PC-9 (cell line): ENCODE data around the gene VN1R5. TPM values are rescaled to one million over a fixed set of nuclear protein-coding genes. Genes with fewer than 3 reads are reported as not detected.
A peak's percentile ranks its signal among the peaks of the same experiment; 100 is the strongest.
"Not testable (repeated sequence)": the region's sequence is repeated elsewhere in the genome, so short reads cannot be mapped to it uniquely, and the experiment has no call there.

Source experiments
- BruUV-seq: library from RNA; stranded (reverse); fragments of 400-500 nt; replicated peaks from 2 replicates; lab custom pipeline; 2021; lab: Mats Ljungman, UMichigan
- CTCF ChIA-PET: fragments of 300-600 bp; sonication (Branson Sonifier 250); formaldehyde crosslinking; loops from one replicate; lab custom pipeline; 2022; ENCODE audit warnings: antibody characterized with exemption; lab: Charles Lee
- POLR2A ChIA-PET: fragments of 300-600 bp; sonication (Branson Sonifier 250); formaldehyde crosslinking; loops from one replicate; lab custom pipeline; 2022; ENCODE audit warnings: antibody characterized with exemption; ENCODE audit not compliant: unreplicated experiment; lab: Charles Lee
- DNase-seq, 2 experiments: peaks; one replicate each; pipeline versions ENCODE4 v3.0.0 to v3.0.0-alpha.2; 2015 to 2022; ENCODE audit warnings: mixed read lengths in 1 of 2
- H2AFZ ChIP-seq: fragments of 200-600 bp; sonication (generic); 2 replicates; pipeline ENCODE4 v1.8.1; 2017; ENCODE audit warnings: antibody characterized with exemption
- H3F3A ChIP-seq: fragments of 200-600 bp; sonication (generic); 2 replicates; pipeline ENCODE4 v1.8.1; 2017; ENCODE audit warnings: antibody characterized with exemption, mild to moderate bottlenecking, low read depth; ENCODE audit not compliant: insufficient read depth
- H3K27ac ChIP-seq: fragments of 200-600 bp; sonication (generic); 2 replicates; pipeline ENCODE4 v1.6.1; 2016; ENCODE audit warnings: mixed run types
- H3K27me3 ChIP-seq: fragments of 200-600 bp; sonication (generic); 2 replicates; pipeline ENCODE4 v1.6.1; 2016; ENCODE audit warnings: low read depth, mixed run types; ENCODE audit not compliant: insufficient read depth
- H3K36me3 ChIP-seq: fragments of 200-600 bp; sonication (generic); 2 replicates; pipeline ENCODE4 v1.6.1; 2016; ENCODE audit warnings: low read depth, mixed run types
- H3K4me1 ChIP-seq: fragments of 200-600 bp; sonication (generic); replicated peaks from 2 replicates; pipeline ENCODE4 v1.6.1; 2016; ENCODE audit warnings: mixed run types; ENCODE audit not compliant: insufficient read depth
- H3K4me2 ChIP-seq: fragments of 200-600 bp; sonication (generic); 2 replicates; pipeline ENCODE4 v1.6.1; 2017; ENCODE audit warnings: mixed run types
- H3K4me3 ChIP-seq: fragments of 200-600 bp; sonication (generic); 2 replicates; pipeline ENCODE4 v1.6.1; 2016; ENCODE audit warnings: mixed run types
- H3K79me2 ChIP-seq: fragments of 200-600 bp; sonication (generic); 2 replicates; pipeline ENCODE4 v1.6.1; 2017; ENCODE audit warnings: low read depth, mixed run types
- H3K9me2 ChIP-seq: fragments of 200-600 bp; sonication (generic); 2 replicates; pipeline ENCODE4 v1.8.1; 2017; ENCODE audit warnings: mild to moderate bottlenecking; ENCODE audit not compliant: insufficient read depth
- H3K9me3 ChIP-seq: fragments of 200-600 bp; sonication (generic); 2 replicates; pipeline ENCODE4 v1.8.1; 2016; ENCODE audit warnings: low read depth; ENCODE audit not compliant: insufficient read depth
- H4K20me1 ChIP-seq: fragments of 200-600 bp; sonication (generic); 2 replicates; pipeline ENCODE4 v1.8.1; 2017; ENCODE audit not compliant: insufficient read depth
- EZH2 ChIP-seq: fragments of 200-600 bp; sonication (generic); IDR thresholded peaks from 2 replicates; pipeline ENCODE4 v1.8.0; 2017; ENCODE audit warnings: antibody characterized with exemption, low read depth
- intact Hi-C: fragments of 100-400 bp; cut with micrococcal nuclease; formaldehyde crosslinking; loops from one replicate; pipeline ENCODE4 v1.10.0; 2022; ENCODE audit not compliant: unreplicated experiment
- total RNA-seq: library from RNA; stranded (reverse); gene quantifications from 2 replicates; pipeline ENCODE4 v1.2.3, GENCODE V29; 2021
- TF ChIP-seq, protein P1 (sequence below): fragments of 200-600 bp; sonication (generic); conservative IDR thresholded peaks from 2 replicates; pipeline ENCODE4 v1.6.1; 2017; ENCODE audit warnings: mixed run types, antibody characterized with exemption, mild to moderate bottlenecking, moderate library complexity

Gene VN1R5
- total RNA-seq, 1 experiment from 2014 or later: not detected

- POLR2A ChIA-PET: no interaction called here
- Histone ChIP-seq H3K4me1 (no peaks in the 10 kb centered on the region), H3K4me3 (no peak overlapping the region), H4K20me1 (no peaks in the 10 kb centered on the region), H3K36me3 (no peaks in the 10 kb centered on the region), H3K27me3 (no peaks in the 10 kb centered on the region), H3K79me2 (no peaks in the 10 kb centered on the region), H3K27ac (no peak overlapping the region), H3K9me3 (no peaks in the 10 kb centered on the region), H2AFZ (no peak overlapping the region), H3K9me2 (no peaks in the 10 kb centered on the region), H3K4me2 (no peak overlapping the region), H3F3A (no peaks in the 10 kb centered on the region)
- DNase-seq: no peak
- intact Hi-C loops: no loop called here
- CTCF ChIA-PET: no interaction called here
- BruUV-seq: no TSS peak
- TF ChIP-seq EZH2: no peak
- TF ChIP-seq, protein P1, sequence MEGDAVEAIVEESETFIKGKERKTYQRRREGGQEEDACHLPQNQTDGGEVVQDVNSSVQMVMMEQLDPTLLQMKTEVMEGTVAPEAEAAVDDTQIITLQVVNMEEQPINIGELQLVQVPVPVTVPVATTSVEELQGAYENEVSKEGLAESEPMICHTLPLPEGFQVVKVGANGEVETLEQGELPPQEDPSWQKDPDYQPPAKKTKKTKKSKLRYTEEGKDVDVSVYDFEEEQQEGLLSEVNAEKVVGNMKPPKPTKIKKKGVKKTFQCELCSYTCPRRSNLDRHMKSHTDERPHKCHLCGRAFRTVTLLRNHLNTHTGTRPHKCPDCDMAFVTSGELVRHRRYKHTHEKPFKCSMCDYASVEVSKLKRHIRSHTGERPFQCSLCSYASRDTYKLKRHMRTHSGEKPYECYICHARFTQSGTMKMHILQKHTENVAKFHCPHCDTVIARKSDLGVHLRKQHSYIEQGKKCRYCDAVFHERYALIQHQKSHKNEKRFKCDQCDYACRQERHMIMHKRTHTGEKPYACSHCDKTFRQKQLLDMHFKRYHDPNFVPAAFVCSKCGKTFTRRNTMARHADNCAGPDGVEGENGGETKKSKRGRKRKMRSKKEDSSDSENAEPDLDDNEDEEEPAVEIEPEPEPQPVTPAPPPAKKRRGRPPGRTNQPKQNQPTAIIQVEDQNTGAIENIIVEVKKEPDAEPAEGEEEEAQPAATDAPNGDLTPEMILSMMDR: no peak
Observed at GRCh38 chr1:247286134-247286670, 30.3 kb downstream of the VN1R5 start.

GRCh38 chr1:247287460-247287859 lies 31.6 kb downstream of the VN1R5 start:
- H3K79me2 ChIP-seq: no peaks in the 10 kb centered on the region
- no peaks in the 10 kb centered on the region for H3K36me3 ChIP-seq
- no peaks in the 10 kb centered on the region for H3K4me1 ChIP-seq
- no peak for TF ChIP-seq EZH2
- TF ChIP-seq, protein P1: 0 out of 2 replicates have a peak, but pooled peaks have one; percentile 29
- H3K27me3 ChIP-seq: no peaks in the 10 kb centered on the region
- H3K27ac ChIP-seq: no peak overlapping the region
- ChIA-PET CTCF (no interaction called here), POLR2A (no interaction called here)
- H3K9me3 ChIP-seq: no peaks in the 10 kb centered on the region
- no peak overlapping the region for H2AFZ ChIP-seq
- H3K4me3 ChIP-seq: no peak overlapping the region
- no peaks in the 10 kb centered on the region for H4K20me1 ChIP-seq
- intact Hi-C loops: no loop called here
- no peak overlapping the region for H3K4me2 ChIP-seq
- BruUV-seq: no TSS peak
- H3K9me2 ChIP-seq: no peaks in the 10 kb centered on the region
- DNase-seq: peak in 1 of 2 experiments; percentile 8
- no peaks in the 10 kb centered on the region for H3F3A ChIP-seq

- Histone ChIP-seq H3K4me1 (no peaks in the 10 kb centered on the region), H3K36me3 (no peaks in the 10 kb centered on the region), H2AFZ (no peak overlapping the region), H3K4me3 (no peak overlapping the region), H3K9me2 (no peaks in the 10 kb centered on the region), H3K27ac (no peak overlapping the region), H4K20me1 (no peaks in the 10 kb centered on the region), H3K79me2 (no peaks in the 10 kb centered on the region), H3K4me2 (no peak overlapping the region), H3K27me3 (no peaks in the 10 kb centered on the region), H3K9me3 (no peaks in the 10 kb centered on the region), H3F3A (no peaks in the 10 kb centered on the region)
- intact Hi-C loops: no loop called here
- no peak for DNase-seq
- POLR2A ChIA-PET: no interaction called here
- CTCF ChIA-PET: no interaction called here
- BruUV-seq: no TSS peak
- TF ChIP-seq EZH2: no peak
- TF ChIP-seq, protein P1: no peak
Observed at GRCh38 chr1:247288341-247288740, 32.5 kb downstream of the VN1R5 start.

- H3K9me2 ChIP-seq, BruUV-seq, CTCF ChIA-PET, H2AFZ ChIP-seq, H3K4me3 ChIP-seq, H3K27ac ChIP-seq, H3K9me3 ChIP-seq, H3K79me2 ChIP-seq, POLR2A ChIA-PET, intact Hi-C loops, H3F3A ChIP-seq, H3K27me3 ChIP-seq, H3K36me3 ChIP-seq, H3K4me1 ChIP-seq, H3K4me2 ChIP-seq, H4K20me1 ChIP-seq, DNase-seq: not testable (repeated sequence)
Observed at GRCh38 chr1:247289274-247289892, 33.5 kb downstream of the VN1R5 start.
